ENCODE measurements around the gene ACVRL1. TPM values are rescaled to one million over a fixed set of nuclear protein-coding genes. Genes with fewer than 3 reads are reported as not detected.

Gene ACVRL1
- total and polyA plus RNA-seq, 8 donors, result 74.2 to 173 (median 95.8) TPM

DNA sequence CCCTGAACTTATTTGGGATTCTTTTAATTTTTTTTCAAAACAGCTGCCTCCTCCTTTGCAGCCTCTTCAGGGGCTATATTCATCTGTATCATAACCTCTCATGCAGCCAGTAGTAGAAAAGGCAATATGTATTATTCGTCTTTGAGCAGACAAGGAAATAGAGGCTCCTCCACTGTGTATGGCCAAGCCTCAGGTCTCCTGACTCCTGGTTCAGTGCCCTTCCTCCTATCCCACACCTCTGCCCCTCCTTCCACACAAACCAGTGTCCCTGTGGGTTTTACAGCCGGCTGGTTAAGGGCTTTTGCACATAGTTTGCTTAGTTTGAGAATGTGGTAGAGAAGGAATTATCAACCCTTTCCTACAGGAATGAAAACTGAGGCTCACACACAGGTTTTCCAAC lies 8.8 kb upstream of the ACVRL1 start:
- Histone ChIP-seq H3K27me3 (no peaks in the 10 kb centered on the region), H3K9me3 (no peaks in the 10 kb centered on the region), H3K4me1 (peaks cover 0 to 30% of the 10 kb centered on the region in 2 donors), H3K27ac (peak overlapping the region in 1 of 2 donors; percentile 58), H3K36me3 (no peaks in the 10 kb centered on the region), H3K4me3 (no peak overlapping the region)
- DNase-seq (no peak), ATAC-seq (no peak)
- intact Hi-C loops (cut with DNase I), result no loop called here
- TF ChIP-seq, protein P1, sequence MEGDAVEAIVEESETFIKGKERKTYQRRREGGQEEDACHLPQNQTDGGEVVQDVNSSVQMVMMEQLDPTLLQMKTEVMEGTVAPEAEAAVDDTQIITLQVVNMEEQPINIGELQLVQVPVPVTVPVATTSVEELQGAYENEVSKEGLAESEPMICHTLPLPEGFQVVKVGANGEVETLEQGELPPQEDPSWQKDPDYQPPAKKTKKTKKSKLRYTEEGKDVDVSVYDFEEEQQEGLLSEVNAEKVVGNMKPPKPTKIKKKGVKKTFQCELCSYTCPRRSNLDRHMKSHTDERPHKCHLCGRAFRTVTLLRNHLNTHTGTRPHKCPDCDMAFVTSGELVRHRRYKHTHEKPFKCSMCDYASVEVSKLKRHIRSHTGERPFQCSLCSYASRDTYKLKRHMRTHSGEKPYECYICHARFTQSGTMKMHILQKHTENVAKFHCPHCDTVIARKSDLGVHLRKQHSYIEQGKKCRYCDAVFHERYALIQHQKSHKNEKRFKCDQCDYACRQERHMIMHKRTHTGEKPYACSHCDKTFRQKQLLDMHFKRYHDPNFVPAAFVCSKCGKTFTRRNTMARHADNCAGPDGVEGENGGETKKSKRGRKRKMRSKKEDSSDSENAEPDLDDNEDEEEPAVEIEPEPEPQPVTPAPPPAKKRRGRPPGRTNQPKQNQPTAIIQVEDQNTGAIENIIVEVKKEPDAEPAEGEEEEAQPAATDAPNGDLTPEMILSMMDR (IDR thresholded peaks at IDR 0.05), result no peak

DNA sequence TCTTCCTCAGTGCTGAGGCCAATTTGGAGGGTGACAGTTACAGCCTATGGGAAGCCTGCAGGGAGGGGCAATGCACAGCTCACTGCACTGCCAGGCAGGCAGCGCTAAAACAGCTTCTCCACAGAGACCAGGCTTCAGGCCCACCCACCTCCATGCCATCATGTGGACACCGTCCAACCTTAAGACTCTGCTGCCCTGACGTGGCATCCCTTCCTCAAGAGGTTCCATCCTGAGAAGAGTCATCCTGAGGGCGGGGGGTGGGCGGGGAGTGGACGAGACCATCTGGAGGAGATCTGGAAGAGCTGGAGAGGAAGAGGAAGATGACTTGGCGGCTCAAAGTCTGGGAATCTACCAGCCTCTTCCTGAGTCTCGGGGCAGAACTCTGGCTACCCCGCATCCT lies 8.4 kb upstream of the ACVRL1 start:
- H3K36me3 ChIP-seq, result no peaks in the 10 kb centered on the region
- no peaks in the 10 kb centered on the region for H3K27me3 ChIP-seq
- H3K4me3 ChIP-seq, result no peak overlapping the region
- H3K27ac ChIP-seq, result peak overlapping the region in 1 of 2 donors; percentile 46
- TF ChIP-seq, protein P1 (IDR thresholded peaks at IDR 0.05), result no peak
- DNase-seq (no peak), ATAC-seq (no peak)
- intact Hi-C loops (cut with DNase I), result no loop called here
- peaks cover 0 to 32% of the 10 kb centered on the region in 2 donors for H3K4me1 ChIP-seq
- H3K9me3 ChIP-seq, result no peaks in the 10 kb centered on the region

DNA sequence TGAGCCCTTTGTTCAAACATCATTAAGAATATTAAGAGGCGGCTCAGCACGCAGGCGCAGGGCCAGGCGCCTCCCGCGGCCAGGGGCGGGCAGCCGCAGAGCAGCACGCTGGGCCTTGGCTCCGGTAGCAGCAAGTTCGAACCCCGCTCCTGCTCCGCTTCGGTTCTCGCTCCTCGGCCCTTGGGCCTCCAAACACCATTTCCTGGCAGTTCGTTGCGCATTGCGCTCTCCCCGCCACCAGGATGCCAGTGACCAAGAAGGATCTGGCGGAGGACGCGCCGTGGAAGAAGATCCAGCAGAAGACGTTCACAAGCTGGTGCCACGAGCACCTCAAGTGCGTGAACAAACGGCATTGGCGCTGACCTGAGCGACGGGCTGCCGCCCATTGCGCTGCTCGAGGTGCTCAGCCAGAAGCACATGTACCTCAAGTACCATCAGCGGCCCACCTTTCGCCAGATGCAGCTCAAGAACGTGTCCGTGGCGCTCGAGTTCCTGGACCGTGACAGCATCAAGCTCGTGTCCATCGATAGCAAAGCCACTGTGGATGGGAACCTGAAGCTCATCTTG lies 6.9 kb upstream of the ACVRL1 start:
- H3K36me3 ChIP-seq, result no peaks in the 10 kb centered on the region
- H3K27me3 ChIP-seq, result no peaks in the 10 kb centered on the region
- no peak for DNase-seq
- no peak overlapping the region for H3K4me3 ChIP-seq
- H3K4me1 ChIP-seq, result peaks cover 7 to 42% of the 10 kb centered on the region in 2 donors
- intact Hi-C loops (cut with DNase I), result no loop called here
- no peaks in the 10 kb centered on the region for H3K9me3 ChIP-seq
- H3K27ac ChIP-seq, result no peak overlapping the region
- TF ChIP-seq, protein P1 (IDR thresholded peaks at IDR 0.05), result no peak
- ATAC-seq, result no peak

DNA sequence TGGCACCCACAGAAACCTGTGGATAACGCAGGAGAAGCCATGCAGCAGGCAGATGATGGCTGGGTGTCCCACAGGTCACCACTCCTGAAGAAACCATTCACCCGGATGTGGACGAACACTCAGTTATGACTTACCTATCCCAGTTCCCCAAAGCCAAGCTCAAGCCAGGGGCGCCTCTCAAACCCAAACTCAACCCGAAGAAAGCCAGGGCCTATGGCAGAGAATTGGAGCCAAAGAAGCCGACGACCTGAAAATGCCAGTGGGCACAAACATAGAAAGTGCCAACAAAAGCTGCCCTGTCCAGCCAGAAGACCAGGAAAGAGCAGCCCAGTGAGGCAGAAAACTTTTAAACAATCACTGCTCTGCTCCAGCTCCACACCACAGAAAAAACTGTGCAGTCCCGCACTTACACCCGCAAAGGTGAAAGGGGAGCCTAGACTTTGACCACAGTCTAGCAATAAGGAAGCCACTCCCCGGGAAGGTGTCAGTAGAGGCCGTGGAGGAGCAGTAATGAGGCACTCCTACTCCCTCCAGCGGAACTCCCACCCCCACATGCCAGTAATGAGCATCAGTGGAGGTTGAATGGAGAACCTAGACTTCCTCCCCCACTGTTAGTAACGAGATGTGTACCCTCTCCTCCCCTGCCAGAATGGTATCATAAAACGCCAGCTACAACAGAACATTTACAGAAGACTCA lies 6.0 kb upstream of the ACVRL1 start:
- peaks cover 0 to 6% of the 10 kb centered on the region in 2 donors for H3K27me3 ChIP-seq
- H3K36me3 ChIP-seq, result no peaks in the 10 kb centered on the region
- DNase-seq (no peak), ATAC-seq (no peak)
- TF ChIP-seq, protein P1 (IDR thresholded peaks at IDR 0.05), result no peak
- H3K27ac ChIP-seq, result peak overlapping the region in 1 of 2 donors; percentile 18
- intact Hi-C loops (cut with DNase I), result no loop called here
- peaks cover 12 to 42% of the 10 kb centered on the region in 2 donors for H3K4me1 ChIP-seq
- no peak overlapping the region for H3K4me3 ChIP-seq
- no peaks in the 10 kb centered on the region for H3K9me3 ChIP-seq

DNA sequence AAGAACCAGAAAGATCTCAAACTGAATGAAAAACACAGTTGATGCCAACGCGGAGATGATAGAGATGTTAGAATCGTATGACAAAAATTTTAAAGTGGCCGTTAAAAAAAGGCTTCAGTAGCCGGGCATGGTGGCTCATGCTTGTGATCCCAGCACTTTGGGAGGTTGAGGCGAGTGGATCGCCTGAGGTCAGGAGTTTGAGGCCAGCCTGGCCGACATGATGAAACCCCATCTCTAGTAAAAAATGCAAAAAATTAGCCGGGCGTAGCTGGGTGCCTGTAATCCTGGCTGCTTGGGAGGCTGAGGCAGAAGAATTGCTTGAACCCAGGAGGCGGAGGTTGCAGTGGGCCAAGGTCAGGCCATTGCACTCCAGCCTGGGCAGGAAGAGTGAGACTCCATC lies 5.4 kb upstream of the ACVRL1 start:
- H3K4me1 ChIP-seq, result peaks cover 12 to 42% of the 10 kb centered on the region in 2 donors
- H3K36me3 ChIP-seq, result no peaks in the 10 kb centered on the region
- intact Hi-C loops (cut with DNase I), result no loop called here
- ATAC-seq (no peak), DNase-seq (no peak)
- peaks cover 2 to 12% of the 10 kb centered on the region in 2 donors for H3K27me3 ChIP-seq
- TF ChIP-seq, protein P1 (IDR thresholded peaks at IDR 0.05), result no peak
- H3K27ac ChIP-seq, result peak overlapping the region in 1 of 2 donors; percentile 18
- no peak overlapping the region for H3K4me3 ChIP-seq
- no peaks in the 10 kb centered on the region for H3K9me3 ChIP-seq
